Activated naive CD8-positive, alpha-beta T cell treated with anti-CD3 and anti-CD28 coated beads, Interleukin-2, amount 10 ng/mL, durations not matched to agents 7 days and 5 days (primary cell): ENCODE results near the gene NKX2-1. TPM values are rescaled to one million over a fixed set of nuclear protein-coding genes. Genes with fewer than 3 reads are reported as not detected.
"Not testable (repeated sequence)": the region's sequence is repeated elsewhere in the genome, so short reads cannot be mapped to it uniquely, and the experiment has no call there.

Source experiments
- ATAC-seq: fragments of 150-1000 bp; cut with Tn5 transposase; one replicate; pipeline ENCODE4 v1.10.0; 2021; ENCODE audit warnings: low read depth, moderate library complexity
- POLR2A ChIA-PET: fragments of 350-600 bp; sonication (Branson Sonifier 250); formaldehyde crosslinking; loops from one replicate; lab custom pipeline; 2021; ENCODE audit warnings: antibody characterized with exemption; lab: Charles Lee
- DNase-seq: peaks from one replicate; pipeline ENCODE4 v3.0.0; 2021
- H3K27ac Mint-ChIP-seq: one replicate; pipeline ENCODE4 v1.8.0; 2022; ENCODE audit warnings: mild to moderate bottlenecking, mixed read lengths
- H3K27me3 Mint-ChIP-seq: one replicate; pipeline ENCODE4 v1.8.0; 2022; ENCODE audit warnings: mild to moderate bottlenecking, moderate library complexity, mixed read lengths
- H3K36me3 Mint-ChIP-seq: one replicate; pipeline ENCODE4 v1.8.0; 2021; ENCODE audit warnings: mild to moderate bottlenecking, mixed read lengths
- H3K4me1 Mint-ChIP-seq: one replicate; pipeline ENCODE4 v1.8.0; 2021; ENCODE audit warnings: mixed read lengths
- H3K4me3 Mint-ChIP-seq: one replicate; pipeline ENCODE4 v1.8.0; 2022; ENCODE audit warnings: mild to moderate bottlenecking, moderate library complexity, mixed read lengths
- H3K9me3 Mint-ChIP-seq: one replicate; pipeline ENCODE4 v1.8.0; 2021; ENCODE audit warnings: mixed read lengths
- total RNA-seq, 2 experiments: library from RNA; stranded (reverse); gene quantifications; one replicate each; pipeline ENCODE4 v1.2.3, GENCODE V29; 2021

The NKX2-1 gene
- not detected for total RNA-seq

DNA sequence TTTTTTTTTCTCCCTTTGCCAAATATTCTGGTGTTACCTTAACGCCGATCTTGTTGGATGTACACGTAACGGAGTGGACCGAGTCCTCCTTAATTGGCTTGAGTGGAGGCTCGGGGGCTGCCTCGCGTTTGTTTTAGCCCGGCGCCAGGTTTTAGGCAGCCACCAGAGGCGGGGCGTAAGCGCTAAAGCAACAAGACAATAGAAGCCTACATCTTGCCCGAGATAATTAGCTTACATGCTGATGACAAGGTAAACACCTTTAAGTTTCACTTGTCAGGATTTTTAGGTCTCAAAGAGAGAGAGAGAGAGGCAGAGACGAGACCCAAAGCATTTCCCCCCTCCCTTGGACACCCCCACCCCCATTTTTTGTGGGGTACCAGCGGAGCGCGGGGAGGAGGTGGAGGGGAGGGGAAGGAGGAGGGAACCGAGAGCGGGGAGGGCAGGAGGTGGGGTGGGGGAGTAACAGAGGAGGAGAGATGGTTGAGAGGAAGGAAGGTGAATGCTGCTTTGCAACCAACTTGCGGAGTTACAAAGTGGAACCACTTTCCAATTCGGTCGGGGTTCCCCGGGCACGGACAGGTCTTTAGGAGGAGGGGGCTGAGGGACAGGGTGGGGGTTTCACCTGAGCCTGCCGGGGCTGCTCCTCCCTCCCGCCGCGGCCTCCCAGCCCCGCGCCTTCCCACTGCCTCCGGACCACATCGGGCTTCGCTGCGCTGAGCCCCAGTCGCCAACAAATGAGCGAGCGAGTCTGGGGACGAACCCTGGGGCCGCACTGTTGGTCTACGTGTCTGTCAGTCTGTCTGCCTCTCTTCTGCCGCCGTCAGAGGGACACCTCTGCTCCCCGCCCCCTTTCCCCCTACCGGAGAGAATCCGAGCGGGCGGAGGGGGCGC lies at the start of gene NKX2-1:
Gene NKX2-1, minus strand, starts transcription at position 802 of the 891 bp plus-strand sequence. Its CDS starts 103 bp downstream, at position 699.
- Mint-ChIP-seq H3K9me3 (peaks cover 5% of the 10 kb centered on the region), H3K27ac (peak within 1 kb of the TSS; percentile 56)
- no peak for ATAC-seq

DNA sequence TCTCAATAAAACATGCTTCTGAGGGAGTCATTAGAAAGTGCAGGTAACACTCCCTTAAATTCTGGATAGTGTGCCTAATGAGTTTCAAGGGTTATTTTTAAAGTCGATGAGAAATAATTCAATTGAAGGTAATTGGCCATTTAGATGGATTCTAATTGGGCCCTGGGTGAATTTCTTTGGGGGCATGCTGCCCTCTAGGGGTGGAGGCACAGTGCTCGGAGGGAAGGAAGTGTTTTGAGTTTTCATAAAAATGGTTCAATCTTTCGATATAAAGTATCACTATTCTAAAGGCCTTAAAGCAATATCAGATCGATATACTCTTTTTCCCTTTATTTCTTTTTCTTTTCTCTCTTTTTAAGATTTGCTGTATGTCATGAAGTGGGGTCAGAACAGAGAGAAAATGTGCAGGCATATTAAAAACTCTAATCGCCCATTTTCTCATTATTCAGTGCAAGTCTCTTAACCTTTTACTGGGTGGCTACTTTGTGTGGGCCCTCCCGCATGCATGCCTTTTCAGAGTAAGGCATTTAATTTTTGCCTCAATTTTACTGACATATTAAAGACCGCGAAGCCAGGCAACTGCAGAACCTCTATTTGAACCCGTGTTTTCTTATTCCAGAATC lies 36.9 kb upstream of the NKX2-1 start:
- ATAC-seq: no peak
- no peaks in the 10 kb centered on the region for H3K9me3 Mint-ChIP-seq

More for the DNA sequence above, at the start of gene NKX2-1:
- Mint-ChIP-seq H3K36me3 (peaks cover 3% of the 10 kb centered on the region), H3K4me3 (peak within 1 kb of the TSS; percentile 64), H3K27me3 (peaks cover 76% of the 10 kb centered on the region), H3K4me1 (peaks cover 6% of the 10 kb centered on the region)
- POLR2A ChIA-PET: no interaction called here
- DNase-seq: peak; percentile 33

DNA sequence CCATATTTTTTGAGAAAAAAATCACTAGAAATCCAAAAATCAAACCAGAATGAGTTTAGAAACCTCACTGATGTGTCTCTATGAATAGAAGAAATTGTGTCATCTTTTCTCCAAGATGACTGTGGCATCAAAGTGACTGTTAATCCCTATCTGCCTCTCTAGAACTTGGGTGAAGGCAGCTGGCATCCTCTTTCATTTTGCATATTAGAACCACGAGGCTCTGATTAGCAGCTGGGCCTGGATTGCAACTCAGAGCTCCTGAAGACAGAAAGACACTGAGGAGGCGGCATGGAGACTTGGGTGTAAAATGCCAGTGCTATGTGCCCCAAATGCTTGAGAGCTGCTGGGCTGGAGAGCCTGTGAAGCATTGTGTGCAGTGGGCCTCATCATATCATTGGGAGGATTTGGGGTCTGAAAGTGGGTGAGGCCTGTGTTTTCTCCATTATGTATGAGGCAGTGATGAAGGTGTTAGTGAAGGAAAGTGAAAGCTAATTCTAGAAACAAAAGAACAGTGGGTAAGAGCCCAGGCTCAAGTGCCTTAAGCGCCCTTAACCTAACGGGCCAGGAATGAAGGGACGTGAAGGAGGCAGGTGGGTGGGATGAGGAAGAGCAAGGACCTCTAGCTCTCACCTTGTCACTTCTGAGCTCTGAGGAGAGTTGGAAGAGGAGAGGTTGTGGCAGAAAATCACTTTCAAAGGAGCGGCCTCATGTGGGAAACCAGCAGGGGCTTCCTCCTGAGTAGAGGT lies 36.1 kb upstream of the NKX2-1 start:
- no peaks in the 10 kb centered on the region for H3K9me3 Mint-ChIP-seq
- no peak overlapping the region for H3K27ac Mint-ChIP-seq
- no peak for DNase-seq
- H3K4me3 Mint-ChIP-seq: no peak overlapping the region
- no peaks in the 10 kb centered on the region for H3K4me1 Mint-ChIP-seq
- POLR2A ChIA-PET: no interaction called here
- no peaks in the 10 kb centered on the region for H3K36me3 Mint-ChIP-seq
- no peak for ATAC-seq
- H3K27me3 Mint-ChIP-seq: peaks cover 2% of the 10 kb centered on the region

More for the DNA sequence above, 36.9 kb upstream of the NKX2-1 start:
- H3K4me1 Mint-ChIP-seq: no peaks in the 10 kb centered on the region
- DNase-seq: no peak
- H3K27ac Mint-ChIP-seq: no peak overlapping the region
- H3K27me3 Mint-ChIP-seq: peaks cover 7% of the 10 kb centered on the region
- POLR2A ChIA-PET: no interaction called here
- no peaks in the 10 kb centered on the region for H3K36me3 Mint-ChIP-seq
- no peak overlapping the region for H3K4me3 Mint-ChIP-seq

DNA sequence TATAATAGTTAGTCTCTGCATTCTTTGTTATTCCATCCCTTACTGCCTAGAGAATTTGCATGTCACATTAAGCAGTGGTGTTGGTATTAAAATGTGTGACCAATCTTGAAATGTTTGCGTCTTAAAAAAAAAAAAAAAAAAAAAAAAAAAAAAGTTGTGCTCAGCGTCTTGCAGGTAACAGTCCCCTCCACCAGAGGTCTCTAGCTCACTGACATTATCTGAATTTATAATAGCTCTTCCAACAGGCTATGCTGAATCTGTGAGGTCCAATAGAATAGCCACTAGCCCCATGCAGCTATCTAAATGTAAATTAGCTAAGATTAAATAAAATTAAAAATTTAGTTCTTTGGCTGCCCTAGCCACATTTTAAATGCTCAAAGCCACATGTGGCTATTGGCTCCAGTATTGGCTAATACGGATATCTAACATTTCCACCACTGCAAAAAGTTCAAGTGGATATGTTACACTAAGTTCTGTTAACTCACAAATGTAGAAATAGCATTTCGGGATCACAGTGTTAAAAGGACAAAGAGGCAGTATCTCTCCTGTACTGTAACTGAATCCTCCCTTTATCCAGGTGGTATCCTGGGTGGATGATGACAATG lies 33.7 kb upstream of the NKX2-1 start:
- Mint-ChIP-seq H3K9me3 (no peaks in the 10 kb centered on the region), H3K4me1 (no peaks in the 10 kb centered on the region), H3K27ac (no peak overlapping the region), H3K4me3 (no peak overlapping the region), H3K27me3 (peaks cover 4% of the 10 kb centered on the region), H3K36me3 (no peaks in the 10 kb centered on the region)
- DNase-seq (no peak), ATAC-seq (peak; percentile 36)
- POLR2A ChIA-PET: interaction anchor here (0.6 kb wide), 1 partner anchor 156 kb away, joined by 4 read pairs; no protein-coding TSS in a partner anchor

DNA sequence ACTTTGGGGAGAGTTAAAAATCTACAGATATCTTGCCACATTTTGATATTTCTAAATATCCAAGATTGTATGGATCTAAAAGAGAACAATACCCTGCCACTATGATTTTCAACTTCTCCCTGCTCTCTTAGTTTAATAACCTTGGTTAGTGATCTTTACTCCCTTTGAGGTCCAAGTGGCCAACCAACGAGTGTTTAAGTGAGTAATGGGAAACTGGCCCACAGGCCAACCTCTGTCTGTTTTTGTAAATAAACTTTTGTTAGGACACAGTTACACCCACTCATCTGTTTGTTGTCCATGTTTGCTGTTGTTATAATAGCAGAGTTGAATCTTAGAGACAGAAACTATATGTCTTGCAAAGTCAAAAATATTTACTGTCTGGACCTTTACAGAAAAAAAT lies 30.9 kb upstream of the NKX2-1 start:
- no peaks in the 10 kb centered on the region for H3K36me3 Mint-ChIP-seq
- POLR2A ChIA-PET: no interaction called here
- ATAC-seq (no peak), DNase-seq (no peak)
- no peak overlapping the region for H3K27ac Mint-ChIP-seq
- peaks cover 4% of the 10 kb centered on the region for H3K27me3 Mint-ChIP-seq
- no peaks in the 10 kb centered on the region for H3K4me1 Mint-ChIP-seq
- H3K9me3 Mint-ChIP-seq: no peaks in the 10 kb centered on the region
- H3K4me3 Mint-ChIP-seq: no peak overlapping the region

DNA sequence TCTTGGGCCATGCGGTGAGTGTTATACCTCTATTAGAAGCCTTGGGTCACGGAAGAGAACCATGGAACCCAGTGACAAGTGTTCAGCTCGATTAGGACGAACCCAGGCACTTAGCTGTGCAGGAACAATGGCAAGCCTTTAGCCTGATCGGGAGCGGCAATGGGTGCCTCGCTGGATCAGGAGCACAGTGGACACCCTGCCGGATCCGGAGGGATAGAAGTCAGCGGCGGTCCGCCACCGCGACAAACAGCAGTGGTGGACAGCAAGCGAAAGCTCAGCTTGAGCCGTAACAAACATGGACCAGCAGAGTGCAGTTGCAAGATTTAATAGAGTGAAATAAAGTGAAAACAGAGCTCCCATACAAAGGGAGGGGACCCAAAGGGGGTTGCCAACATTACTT lies 24.2 kb upstream of the NKX2-1 start:
- H3K27ac Mint-ChIP-seq, H3K4me3 Mint-ChIP-seq, H3K27me3 Mint-ChIP-seq, H3K9me3 Mint-ChIP-seq, DNase-seq, H3K4me1 Mint-ChIP-seq, ATAC-seq, H3K36me3 Mint-ChIP-seq: not testable (repeated sequence)
- POLR2A ChIA-PET: interaction anchor here (0.7 kb wide), 1 partner anchor 386 kb away, joined by 4 read pairs; no protein-coding TSS in a partner anchor

DNA sequence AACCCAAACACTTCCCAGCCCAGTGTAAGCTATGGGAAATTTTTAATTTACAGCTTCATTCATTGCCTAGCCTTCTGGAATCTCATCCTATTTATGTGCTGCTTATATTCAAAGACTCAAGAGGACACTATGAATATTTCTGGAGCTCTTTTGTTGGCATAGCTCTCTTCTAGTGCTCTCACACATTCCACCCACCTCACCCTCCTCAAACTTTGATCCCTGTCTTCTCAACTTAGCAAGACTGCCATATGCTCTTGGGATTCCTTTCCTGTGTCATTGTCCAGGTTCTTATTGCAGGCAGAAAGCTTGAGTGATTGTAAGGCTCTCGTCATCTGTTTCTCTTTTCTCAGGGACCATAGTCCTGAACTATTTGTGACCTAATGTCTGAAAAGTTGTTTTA lies 18.0 kb upstream of the NKX2-1 start:
- Mint-ChIP-seq H3K4me1 (no peaks in the 10 kb centered on the region), H3K4me3 (no peak overlapping the region), H3K27me3 (peaks cover 8% of the 10 kb centered on the region), H3K27ac (no peak overlapping the region), H3K36me3 (no peaks in the 10 kb centered on the region), H3K9me3 (no peaks in the 10 kb centered on the region)
- ATAC-seq: no peak
- DNase-seq: no peak
- POLR2A ChIA-PET: no interaction called here

DNA sequence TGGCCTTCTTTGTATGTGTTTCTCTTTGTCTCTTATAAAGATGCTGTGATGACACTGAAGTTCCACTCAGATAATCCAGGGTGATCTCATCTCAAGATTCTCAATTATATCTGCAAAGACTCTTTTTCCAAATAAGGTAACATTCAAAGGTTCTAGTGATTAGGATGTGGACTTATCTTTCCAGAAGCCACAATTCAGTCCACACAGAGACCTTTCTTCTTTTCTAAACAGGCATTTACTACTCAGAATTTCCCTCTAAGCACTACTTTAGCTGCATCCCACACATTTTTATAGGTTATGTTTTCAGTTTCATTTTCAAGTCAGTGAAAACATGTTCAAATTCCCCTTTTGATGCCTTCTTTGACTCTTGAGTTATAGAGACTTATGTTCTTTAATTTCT lies 9.0 kb upstream of the NKX2-1 start:
- POLR2A ChIA-PET: no interaction called here
- peaks cover 33% of the 10 kb centered on the region for H3K27me3 Mint-ChIP-seq
- peaks cover 9% of the 10 kb centered on the region for H3K9me3 Mint-ChIP-seq

DNA sequence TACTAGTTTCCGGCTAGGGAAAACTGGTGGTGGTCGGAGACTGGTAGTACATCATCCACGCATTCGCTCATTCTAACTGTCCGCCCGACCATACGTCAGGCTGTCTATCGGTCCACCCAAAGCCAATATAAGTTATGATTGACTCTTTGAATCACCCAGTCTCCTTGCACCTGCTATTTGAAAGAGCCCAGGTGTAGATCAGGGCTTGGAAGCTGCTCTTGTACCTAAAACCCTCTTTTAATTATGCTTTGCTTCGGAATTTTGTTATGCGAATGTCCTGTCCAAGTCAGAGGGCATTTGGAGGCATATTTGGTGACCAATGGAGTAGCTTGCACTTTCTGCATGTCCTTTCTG lies 5.7 kb upstream of the NKX2-1 start:
- no peak overlapping the region for H3K4me3 Mint-ChIP-seq
- ATAC-seq (no peak), DNase-seq (no peak)
- no peak overlapping the region for H3K27ac Mint-ChIP-seq
- POLR2A ChIA-PET: no interaction called here
- H3K4me1 Mint-ChIP-seq: peaks cover 5% of the 10 kb centered on the region
- peaks cover 63% of the 10 kb centered on the region for H3K27me3 Mint-ChIP-seq
- peaks cover 3% of the 10 kb centered on the region for H3K36me3 Mint-ChIP-seq
- peaks cover 14% of the 10 kb centered on the region for H3K9me3 Mint-ChIP-seq

More for the DNA sequence above, 9.0 kb upstream of the NKX2-1 start:
- H3K4me1 Mint-ChIP-seq: peaks cover 3% of the 10 kb centered on the region
- no peak overlapping the region for H3K4me3 Mint-ChIP-seq
- DNase-seq (no peak), ATAC-seq (no peak)
- H3K36me3 Mint-ChIP-seq: no peaks in the 10 kb centered on the region
- H3K27ac Mint-ChIP-seq: no peak overlapping the region

DNA sequence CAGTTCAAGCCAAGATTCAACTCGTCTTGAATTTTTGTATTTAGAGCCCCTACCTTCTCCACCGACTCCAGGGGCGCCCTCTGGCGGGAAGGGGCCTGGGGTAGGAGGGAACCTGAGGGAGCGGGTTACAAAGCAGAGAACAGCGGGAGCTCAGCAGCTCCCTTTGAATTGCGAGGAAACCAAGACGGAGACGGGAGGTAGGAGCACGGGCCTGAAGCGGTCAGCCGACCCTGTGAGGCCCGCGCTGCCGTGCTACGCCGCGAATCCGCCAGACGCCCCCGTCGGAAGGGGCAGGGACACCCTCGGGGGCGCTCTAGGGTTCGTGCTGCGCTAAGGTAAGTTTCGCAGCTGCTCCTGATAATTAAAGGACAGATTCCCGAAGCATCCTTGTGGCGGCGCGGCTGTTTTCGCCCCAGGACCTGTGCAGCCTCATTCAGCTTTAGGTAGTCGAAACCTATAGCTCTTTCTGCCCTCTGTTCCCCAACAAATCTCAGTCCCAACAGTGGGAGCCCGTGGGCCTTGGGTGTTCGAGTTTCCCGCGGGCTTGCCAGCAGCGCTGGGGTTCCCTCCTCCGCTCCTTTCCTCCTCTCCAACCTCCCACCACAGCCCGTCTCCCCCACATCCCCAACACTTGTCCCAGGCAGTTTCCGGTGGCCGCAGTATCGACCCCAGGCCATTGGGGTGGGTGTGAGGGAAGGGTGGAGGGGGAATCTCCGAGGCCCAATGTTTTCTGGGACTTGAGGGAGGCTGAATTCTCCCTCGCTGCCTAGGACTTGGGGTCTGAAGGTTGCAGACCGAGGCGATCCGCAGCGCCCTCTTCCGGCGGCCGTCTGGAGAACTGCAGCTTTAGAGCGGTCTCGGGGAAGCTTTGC lies 5.1 kb upstream of the NKX2-1 start:
- no peak overlapping the region for H3K4me3 Mint-ChIP-seq
- no peak for ATAC-seq
- peaks cover 3% of the 10 kb centered on the region for H3K36me3 Mint-ChIP-seq
- peaks cover 14% of the 10 kb centered on the region for H3K9me3 Mint-ChIP-seq
- H3K27me3 Mint-ChIP-seq: peaks cover 66% of the 10 kb centered on the region
- DNase-seq: peak; percentile 33
- POLR2A ChIA-PET: no interaction called here
- peaks cover 5% of the 10 kb centered on the region for H3K4me1 Mint-ChIP-seq
- H3K27ac Mint-ChIP-seq: no peak overlapping the region

DNA sequence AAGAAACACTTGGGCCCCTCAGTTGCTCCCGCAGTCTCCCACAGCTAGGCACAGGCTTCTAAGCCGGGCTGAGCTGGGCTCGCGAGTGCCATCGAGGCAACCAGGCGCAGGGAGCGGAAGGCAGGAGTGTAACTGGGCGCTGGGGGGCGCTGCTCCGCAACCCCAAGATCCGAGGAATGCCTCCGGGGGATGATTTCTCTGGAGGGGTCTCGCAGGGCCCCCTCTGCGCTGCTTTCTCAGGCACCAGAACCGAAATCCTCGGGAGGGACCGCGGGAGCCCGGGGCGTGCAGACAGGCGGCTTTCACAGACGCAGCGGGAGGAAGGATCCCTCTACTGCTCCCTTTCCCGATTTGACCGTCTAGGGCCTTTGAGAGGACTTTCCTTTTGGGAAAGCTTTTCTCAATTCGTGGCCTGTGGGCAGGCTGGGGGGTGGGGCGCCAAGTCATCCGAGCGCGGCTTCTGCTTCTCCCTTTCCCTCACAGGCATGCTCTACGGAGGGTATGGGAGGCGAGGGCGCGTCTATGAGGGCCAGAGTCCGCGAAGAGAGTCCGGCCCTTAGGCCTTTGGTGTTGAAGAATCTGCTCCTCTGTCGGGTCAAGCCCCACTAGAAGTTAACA lies 4.3 kb upstream of the NKX2-1 start:
- Mint-ChIP-seq H3K27me3 (peaks cover 70% of the 10 kb centered on the region), H3K4me3 (no peak overlapping the region), H3K9me3 (peaks cover 11% of the 10 kb centered on the region), H3K36me3 (peaks cover 3% of the 10 kb centered on the region), H3K27ac (no peak overlapping the region), H3K4me1 (peaks cover 5% of the 10 kb centered on the region)
- ATAC-seq (no peak), DNase-seq (no peak)
- POLR2A ChIA-PET: no interaction called here
